HG03558 (cell line): ENCODE results near the gene DOK3.

ENCODE experiments used
- ATAC-seq: cut with Tn5 transposase; IDR thresholded peaks from one replicate; pipeline ENCODE4 v1.9.1; 2021; ENCODE audit warnings: moderate number of reproducible peaks; ENCODE audit not compliant: unreplicated experiment; ENCODE audit errors: extremely low read depth

DOK3 gene

DNA sequence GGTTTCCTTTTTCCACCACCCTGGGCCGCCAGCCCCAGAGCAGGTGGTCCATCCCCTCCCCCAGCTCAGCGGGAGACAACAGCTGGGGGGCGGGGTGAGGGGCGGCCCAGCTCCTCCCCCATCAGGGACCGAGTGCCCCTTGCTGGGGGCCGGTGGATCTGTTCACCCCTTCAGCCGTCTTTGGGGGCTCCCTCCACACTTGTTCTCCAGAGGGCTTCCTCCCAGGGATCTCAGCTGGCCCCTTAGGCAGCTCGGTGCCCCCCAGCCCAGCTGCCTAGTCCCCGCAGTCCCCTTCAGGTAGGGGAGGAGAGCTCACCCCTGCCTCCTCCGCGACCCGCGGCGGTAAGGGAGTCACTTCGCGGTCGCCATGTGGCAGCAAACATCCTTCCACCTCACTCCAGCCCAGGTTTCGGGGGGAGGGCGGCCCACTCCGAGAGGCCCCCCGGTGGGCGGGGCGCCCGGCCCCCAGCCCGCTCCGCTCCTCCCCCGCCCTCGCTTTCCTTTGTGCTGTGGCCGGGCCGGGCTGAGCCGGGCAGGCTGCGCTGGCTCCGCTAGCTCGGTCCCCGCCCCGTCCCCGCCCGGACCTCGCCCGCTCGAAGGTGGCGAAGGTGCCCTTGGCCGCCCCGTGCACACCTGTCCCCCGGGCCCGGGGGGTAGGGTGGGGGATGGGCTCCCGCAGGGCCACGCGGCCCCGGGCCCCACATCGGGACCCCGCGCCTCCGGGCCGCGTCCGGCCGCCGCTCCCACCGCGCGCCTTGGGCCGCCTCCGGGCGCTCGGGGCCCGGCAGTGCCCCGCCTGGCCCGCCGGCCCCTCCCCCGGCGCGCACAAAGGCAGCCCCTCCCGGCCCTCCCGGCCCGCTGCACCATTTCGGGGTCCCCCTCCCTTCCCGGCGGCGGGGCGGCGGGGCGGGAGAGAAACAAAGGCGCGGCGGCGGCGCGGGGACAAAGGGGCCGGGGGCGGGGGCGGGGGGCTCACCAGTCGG is 36.9 kb downstream of the DOK3 start:
- ATAC-seq = no peak

DNA sequence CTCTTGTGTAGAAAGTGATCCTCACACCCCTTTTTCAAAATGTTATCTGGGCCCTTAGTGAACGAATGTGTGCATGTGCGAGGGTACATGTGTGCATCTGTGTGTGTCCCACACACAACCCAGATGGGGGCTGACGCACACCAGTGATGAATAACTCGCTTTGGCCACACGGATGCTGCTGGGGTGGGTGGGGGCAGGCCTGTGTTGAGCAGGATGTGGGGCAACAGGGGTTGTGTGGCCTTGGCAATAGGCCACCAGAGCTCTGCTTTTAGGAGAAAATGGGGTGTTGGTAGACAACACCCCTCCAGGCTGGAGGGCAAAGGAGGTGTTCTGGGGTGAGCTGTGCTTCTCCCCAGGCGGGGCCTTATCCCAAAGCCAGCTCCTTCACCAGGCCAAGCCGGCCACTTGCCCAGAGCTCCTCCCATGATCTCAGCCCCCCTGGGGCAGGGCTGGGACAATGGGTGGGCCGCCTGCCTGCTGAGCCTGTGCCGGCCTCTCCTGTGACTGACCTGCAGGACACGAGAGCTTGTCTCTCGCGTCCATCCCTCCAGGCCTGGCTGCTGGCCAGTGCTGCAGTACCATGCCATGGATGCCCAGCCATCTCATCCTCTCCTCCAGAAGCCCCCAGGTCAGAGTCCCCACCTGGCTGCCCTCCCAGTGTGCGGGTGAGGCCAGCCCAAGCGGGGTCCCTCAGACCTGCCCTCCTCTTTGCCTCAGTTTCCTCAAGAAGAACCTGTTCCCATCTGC is 37.8 kb downstream of the DOK3 start:
- no peak for ATAC-seq

DNA sequence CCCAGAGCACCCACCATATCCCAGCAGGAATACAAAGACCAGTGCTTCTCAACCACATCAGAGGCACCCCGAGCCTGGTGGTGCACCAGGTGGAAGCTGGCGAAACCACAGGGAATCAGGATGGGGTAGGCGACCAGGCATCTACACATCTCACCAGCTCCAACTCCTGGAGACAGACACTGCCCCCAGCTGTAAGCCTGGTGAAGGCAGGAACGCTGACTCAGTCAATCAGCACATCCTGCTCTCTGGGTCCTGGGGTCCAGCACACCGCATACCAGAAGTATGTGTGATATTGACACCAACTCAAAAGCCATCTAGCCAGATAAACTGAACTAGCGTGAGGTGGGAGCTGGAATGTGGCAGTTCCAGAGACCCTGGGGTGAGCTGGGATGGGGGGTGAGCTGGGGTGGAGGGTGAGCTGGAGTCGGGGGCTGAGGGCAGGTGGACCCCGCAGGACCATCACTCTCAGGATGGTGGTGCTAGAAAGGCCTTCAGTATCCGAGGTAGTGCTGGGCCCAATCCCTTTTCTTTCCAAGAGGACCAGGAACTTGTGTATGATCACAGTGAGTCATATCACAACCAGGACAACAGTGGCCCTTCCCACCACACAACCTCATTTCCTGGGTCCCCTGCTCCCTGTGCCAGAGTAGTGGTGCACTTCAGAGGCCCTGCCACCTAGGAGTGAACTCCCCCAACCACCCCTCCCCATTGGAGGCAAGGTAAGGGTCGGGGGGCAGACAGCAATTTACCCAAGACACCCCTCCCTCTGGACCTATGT is 38.7 kb downstream of the DOK3 start:
- ATAC-seq = no peak

DNA sequence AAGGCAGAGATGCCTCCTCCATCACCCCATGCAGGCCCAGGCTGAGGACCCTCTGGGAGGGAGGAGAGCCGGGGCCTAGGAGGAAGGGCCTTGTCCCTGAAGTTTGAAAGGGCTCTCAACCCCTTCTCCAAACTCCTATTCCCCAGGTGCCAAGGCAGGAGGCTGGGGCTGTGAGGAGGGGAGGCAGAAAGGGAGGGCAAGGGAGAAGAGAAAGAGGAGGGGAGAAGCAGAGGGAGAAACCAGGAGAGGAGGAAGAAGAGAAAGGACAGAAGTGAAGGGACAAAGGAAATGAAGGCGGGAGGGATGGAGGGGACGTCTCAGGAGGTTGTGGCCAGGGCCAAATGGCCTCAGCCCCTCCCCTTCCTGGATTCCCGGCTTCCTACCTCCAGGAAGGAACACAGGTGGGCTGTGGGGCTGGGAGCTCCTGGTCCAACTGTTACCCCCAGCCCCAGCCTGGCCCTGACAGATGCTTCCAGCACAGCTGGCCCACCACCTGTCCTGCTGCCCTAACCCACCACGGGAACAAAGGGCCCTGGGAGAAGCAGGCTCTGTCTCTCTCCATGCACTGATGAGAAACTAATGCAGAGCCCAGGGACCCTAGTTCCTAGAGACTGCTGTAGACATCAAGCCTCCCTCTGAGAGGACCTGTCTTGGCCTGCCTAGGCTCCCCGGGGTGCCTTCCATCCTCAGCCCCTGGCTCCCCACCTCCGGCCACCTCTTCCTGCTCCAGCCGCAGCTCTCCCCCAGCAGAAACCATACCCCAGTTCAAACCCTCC is 39.7 kb downstream of the DOK3 start:
- ATAC-seq = no peak

DNA sequence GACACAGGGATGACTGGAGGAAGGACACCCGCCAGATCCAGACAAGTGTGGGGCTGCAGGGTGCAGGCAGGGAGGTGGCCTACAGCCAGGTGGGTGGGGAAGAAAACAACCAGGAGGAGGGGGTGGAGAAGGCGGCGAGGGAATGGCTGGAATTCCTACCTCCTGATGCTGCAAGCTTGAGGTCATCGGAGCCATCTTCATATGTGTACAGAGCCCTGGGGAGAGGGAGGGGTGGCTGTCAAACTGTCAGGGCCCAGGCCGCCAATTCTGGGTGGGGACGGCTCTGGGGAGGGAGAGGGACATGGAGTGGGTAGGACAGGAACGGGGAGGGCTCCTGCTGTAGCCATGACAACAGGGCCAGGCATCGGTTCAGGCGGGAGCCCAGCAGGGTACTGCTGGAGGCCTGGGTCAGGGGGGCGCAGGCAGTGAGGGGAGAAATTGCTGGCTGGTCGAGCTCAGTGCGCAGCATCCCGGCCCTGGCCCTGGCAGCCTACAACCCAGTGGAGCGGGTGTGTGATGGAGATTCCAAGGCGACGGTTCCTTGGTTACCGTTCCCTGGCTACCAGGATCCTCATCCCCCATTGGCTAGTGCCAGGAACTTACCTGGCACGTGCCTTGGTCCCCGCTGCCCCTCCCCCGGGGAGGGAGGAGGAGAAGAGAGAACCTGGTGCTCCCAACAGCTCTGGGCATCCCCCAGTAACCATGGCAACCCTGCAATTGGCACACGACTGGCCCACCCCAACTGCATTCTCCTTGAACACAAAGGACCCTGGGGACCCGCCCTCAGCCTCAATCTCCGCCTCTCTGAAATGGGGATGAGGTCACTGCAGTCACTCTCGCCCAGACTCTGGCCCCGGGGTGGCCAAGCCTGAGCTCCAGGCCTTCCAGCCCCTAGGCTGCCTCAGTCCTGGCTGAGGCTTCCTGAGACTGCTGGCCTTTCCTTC is 40.7 kb downstream of the DOK3 start:
- no peak for ATAC-seq

DNA sequence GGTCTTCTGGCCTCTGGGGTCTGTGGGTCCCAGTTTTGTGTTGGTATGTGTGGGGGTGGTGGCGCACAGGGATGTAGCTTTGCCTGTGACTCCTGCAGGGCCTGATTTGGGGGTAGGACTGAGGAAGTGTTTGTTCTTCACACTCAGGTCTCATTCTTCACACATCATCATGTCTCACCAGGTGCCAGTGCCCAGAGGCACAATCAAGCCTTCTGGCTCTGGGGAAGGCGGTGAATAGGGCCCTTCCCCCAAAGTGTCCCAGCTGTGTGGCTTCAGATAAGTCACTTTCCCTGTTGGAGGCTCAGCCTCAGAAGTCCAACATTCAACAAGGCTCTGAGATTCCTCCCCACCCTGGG is 41.3 kb downstream of the DOK3 start:
- no peak for ATAC-seq

DNA sequence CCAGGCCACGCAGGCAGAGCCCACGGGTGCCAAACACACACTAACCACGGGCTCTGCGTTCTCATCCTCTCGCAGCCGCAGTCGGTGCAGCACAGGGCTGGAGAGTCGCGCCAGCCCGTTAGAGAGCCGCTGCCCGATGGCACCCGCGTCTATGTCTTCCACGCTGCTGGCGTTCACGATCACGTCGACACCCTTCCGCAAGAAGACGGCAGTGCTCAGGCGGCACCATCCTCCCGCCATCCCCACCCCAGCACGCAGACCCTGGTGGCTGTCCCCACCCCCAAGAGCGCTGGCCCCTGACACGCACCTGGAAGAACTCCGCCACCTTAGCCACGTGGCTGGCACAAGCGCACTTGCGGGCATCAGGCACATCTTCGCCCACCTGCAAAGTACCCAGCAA is 42.2 kb downstream of the DOK3 start:
- no peak for ATAC-seq

DNA sequence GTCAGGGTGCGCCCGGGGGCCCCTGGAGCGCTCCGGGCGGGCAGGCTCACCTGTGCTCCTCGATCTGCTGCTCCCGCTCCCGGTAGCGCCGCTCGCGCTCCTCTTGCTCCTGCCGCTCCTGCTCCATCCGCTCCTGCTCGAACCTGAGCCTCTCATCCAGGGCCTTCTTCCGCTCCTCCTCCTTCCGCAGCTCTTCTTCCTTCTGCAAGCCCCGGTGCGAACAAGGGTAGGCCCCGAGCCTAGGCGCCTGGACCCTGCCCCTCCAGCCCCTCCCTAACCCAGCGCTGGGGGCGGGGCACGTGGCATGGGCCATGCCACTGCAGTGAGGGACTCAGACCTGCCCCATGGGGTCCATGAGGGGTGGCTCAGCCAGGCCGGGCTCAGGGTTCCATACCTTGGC is 42.8 kb downstream of the DOK3 start:
- no peak for ATAC-seq

DNA sequence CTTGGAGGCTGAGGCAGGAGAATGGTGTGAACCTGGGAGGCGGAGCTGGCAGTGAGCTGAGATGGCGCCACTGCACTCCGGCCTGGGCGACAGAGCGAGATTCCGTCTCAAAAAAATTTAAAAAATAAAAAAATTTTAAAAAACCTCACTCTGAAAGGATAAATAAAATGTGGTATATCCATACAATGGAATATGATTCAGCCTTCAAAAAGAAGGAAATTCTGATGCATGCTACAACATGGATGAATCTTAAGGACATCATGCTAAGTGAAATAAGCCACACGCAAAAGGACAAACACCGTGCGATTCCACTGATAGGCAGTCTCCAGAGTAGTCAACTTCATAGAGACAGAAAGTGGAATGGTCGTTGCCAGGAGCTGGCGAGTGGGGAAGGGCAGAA is 44.6 kb downstream of the DOK3 start:
- ATAC-seq = no peak

DNA sequence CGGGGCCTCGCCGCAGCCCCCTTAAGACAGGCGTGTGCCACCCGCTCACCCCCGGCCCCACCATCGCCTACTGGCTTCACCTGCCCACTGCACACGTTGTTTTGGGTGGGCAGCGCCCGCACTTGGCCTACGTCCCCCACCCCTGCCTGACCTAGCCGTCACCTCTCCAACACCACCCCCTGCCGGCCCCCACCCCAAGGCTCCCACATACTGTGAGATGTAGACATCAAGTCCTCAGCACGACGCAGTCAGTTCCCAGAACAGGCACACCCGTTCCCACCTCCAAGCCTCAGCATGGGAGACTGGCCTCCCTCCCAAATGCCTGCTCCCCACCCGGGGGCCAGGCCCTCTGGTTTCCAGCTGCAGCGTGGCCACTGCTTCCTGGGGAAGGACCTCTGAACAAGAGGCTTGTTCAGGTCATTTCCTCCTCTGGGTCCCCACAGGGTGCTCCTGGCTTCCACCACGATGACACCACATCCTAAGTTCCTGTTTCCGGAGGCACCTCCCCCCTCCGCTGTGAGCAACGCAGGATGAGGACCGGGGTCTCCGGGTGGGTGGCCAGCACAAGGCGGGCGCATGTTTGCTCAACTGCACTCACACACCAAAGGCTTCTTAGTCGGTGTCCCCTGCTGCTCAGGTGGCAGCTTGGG is 47.5 kb downstream of the DOK3 start:
- ATAC-seq = no peak

DNA sequence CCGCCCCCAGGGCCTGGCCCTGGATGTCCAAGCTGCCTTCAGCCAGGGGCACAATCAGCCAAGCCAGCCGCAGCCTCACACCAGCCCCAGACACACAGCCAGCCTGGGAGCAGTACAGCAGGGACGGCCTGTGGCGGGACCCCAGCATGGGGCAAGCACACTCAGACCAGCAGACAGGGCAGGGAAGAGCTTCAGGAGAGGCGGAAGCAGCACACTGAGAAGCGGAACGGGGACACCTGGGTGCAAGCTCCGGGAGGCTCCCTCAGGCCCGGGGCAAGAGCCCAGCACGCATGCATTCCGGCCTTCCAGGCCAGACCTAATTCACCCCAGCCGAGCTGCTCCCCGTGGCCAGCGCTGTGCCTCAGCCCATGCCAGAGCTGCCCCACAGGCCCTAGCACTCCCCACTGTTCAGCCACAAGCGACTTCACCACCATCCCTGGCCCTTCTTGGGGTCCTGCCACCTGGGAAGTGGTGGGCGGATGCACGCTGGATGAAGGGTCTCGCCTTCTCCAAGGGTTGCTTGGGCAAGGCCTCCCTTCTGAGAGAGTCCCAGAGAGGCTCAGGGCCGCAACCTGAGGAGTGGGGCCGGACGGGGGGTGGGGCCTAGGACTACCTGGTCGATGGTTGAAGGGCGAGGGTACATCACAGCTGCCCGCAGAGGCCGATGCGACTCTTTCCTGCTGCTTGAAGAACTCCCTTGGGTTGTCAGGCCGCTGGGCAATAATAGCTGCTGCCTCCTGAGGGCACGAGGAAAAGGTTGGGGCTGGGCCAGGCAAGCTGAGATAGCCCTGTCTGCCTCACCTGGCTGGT is 49.6 kb downstream of the DOK3 start:
- no peak for ATAC-seq

DNA sequence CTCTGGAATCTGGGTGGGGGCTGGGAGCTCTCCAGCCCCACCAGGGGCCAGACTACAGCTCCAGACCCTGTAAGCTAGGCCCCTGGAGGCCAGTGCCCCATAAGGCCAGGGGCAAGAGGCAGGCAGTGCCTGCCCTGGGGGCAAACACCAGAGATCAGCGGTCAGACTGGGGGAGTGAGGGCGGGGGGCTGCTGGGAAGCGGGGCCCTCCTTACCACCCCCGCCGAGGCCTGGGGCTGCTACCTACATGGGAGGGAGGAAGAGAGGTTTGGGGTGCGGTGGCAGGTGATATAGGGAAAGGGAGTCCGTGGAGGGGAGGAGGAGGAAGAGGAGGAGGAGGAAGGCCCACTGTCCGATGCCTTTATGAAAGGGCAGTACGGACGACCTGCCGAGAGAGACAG is 50.3 kb downstream of the DOK3 start:
- ATAC-seq = no peak

DNA sequence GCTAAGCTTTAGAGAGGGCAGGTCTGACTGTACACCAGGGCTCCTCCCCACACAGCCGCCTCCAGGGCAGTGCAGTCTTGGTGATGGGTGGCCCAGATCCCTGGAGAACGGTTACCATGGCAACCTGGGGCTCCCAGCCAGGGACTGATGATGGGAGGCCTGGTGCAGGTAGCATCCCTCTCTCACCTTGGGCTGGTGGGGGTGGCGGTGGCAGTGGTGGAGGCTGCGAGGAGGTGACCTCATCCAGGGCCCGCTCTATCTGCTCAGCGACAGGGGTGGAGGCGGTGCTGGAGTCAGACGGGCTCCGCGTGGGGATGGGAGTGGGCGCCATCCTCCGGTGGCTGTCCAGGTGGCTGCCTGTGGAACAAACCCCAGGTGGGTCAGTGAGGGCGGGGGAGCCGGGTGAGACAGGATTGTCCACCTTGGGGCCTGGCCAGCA is 50.7 kb downstream of the DOK3 start:
- ATAC-seq = no peak

DNA sequence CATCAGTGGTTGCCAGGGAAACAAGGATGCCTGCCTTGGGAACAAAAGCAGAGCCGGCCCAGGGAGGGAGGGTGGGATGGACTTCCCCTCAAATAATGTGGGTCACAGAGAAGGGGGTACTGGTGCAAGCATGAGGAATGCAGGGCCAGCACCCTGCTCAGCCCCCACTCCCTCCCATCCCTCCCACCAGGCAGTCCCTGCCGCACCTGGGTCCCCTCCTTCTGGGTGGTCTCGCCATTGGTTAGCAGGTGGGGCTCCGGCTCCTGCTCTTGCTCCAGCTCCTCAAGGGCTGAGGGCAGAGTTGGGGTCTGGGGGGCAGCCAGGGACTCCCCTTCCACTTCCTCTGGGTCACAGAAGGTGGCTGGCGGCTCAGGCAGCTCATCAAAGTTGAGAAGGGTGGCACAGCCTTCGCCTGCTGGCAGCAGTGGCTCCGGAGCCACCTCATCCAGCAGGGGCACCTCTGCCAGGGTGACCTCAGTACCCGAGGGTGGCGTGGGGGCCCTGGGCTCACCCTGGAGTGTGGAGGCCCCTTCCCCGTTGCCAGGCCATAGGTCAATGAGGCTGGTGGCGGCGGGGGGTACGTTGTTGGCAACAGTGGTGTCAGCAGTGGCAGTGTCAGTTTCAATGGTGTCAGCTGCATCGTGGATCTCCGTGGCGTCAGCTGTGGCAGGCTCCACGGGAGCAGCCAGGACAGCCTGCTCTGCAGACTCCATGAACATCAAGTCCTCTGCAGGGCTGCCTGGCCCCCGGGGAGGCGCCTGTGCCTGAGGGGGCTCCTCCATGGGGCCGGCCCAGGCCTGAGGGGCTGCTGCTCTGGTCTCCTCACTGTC is 51.6 kb downstream of the DOK3 start:
- no peak for ATAC-seq

DNA sequence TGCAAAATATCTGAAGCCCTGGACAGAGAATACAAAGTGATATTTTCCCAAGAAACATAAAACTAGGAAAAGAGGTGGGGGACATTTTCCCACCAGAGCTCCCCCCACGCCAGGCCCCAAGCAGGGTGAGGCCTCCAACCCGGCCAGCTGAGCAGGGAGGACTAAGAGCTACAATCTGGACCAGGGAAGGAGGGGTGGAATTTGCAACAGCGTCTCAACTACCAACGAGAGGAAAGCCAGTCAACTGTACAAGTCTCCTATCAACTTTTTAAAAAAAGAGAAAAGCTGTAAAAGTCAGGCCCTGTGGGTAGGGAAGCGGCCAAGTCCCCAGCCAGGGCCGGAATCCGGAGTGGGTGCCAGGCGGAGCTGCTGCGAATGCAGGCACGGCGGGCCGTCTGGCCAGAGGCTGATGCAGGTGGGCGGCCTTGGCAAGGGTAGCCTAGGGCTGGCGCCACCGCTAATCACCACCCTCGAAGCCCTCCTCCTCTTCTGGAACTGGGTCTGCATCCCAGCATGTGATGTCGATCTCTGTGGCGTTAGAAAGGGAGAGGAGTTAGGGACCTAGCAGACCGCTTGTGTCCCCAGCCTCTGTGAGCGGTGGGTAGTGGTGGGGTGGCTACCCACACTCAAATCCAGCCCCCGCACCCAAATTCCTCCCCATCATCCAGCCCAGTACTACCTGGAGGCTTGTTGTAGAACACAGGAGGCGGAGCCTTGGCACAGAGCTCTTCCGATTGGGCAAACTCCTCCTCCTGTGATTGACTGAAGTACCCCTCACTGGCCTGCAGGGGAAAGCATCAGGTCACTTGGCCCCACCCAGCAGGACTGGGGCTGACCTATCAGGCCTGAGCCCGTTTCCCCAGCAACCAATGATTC is 52.4 kb downstream of the DOK3 start:
- peak; percentile 32 for ATAC-seq

DNA sequence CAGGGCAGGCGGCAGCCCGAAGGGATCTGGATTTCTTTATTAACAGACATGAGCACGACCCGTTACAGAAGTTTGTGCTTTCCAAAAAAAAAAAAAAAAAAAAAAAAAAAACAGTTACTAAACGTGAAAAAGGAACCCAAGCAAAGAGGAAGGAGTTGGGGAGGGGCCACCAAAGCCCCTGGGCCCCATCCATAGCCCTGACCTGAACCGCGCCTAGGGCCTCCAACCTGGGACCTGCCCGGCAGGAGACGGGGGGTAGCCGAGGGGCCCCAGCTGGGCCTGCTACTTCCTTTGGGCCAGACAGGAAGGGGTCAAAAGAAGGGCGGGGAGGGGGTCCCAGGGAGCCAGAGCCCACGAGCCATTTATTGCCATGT is 53.0 kb downstream of the DOK3 start:
- no peak for ATAC-seq
